COR-L47 (cell line): Measurements from ENCODE around the gene HLA-DPB1.

Source experiments
- DNase-seq: peaks from one replicate; lab custom pipeline; 2025; lab: John Stamatoyannopoulos, UW

The HLA-DPB1 gene

DNA sequence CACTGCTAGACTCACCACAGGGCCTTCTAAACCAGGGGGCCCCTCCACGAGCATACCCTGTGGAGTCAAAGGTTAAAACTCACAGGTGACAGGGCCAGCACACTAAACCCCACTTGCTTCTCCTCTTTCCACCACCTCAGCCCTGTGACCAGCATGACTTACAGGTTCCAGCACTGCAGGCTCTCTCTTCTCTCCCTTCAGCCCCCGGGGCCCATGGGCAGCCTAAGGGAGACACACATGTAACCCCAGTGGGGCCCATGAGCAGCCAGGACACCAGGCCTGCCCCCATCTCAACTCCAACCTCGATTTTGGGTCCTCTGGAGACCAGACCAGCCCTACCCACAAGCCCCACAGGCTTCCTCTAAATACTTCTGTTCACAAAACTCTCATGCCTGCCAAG is 28.0 kb downstream of the HLA-DPB1 start:
- no peak for DNase-seq

DNA sequence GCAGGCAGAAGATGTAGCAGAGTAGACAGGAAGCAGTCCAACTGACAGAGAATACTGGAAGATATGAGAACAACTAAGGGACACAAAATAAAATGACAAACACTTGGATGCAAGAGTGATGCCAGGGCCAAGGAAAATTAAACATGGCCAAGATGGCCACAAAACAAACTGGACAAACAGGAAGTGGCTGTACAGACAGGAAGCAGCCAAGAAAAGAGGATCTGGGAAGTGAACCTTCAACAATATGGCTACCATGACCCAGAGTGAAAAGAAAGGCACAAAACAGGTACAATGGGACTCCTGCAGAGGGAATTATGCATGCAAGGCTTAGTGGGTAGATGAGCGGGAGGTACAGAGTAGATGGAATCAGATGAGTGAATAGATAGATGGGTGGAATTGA is 29.1 kb downstream of the HLA-DPB1 start:
- no peak for DNase-seq

DNA sequence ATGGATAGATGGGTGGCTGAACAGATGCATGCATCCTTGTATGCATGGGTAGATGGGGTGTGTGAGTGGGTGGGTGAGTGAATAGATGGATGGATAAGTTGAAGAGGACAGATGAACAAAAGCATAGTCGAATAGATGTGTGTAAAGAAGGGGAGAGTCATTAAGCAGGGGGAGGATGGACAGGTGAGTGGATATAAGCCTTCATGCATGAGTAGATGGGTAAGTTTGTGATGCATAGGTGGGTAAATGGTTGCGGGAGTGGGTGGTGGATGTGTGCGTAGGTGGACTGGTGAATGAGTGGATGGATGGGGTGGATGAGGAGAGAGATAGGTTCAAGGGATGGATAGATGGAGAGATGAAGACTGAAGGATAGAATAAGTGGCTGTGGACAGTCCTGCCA is 29.6 kb downstream of the HLA-DPB1 start:
- DNase-seq = no peak

DNA sequence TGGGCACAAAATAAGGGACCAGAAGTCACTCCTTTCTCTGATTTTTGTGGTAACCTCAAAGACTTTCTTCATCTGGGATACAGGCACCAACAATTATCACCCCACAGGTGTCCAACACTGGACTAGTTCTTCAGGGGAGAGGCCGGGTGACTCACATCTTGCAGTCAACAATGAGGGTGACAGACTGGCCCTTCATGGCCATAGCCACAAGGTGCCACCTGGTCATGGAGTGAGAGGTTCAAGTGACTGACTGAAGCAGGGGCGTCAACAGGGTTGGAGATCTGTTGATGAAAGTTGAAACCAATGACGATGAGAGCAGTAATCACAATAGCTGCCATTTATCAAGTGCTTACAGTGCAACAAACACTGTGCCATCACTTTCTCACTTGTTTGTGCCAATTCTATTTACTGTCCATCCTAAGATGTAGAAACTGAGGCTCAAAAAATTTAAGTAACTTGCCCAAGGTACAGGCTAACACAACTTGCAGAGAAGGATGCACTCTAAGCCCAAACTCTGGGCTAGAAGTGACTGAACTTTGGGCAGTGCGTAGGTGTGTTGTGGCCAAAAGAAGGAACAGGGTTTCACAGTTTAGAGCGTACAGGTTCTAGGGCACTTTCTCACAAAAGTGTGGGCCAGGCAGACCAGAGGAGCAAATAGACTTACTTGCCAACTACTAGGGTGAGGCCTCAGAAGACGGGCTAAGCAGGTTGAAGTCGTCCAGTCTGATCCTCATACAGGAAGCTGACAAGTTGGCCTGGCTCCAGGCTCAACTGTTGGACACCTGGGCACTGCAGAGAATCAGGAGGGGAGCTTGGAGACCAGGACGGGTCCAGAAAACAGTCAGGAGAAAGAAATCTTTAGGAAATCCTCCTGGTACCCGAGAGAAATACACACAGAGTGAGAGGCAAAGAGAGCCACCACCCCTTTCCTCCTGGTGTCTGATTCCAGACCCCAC is 30.4 kb downstream of the HLA-DPB1 start:
- DNase-seq = no peak

DNA sequence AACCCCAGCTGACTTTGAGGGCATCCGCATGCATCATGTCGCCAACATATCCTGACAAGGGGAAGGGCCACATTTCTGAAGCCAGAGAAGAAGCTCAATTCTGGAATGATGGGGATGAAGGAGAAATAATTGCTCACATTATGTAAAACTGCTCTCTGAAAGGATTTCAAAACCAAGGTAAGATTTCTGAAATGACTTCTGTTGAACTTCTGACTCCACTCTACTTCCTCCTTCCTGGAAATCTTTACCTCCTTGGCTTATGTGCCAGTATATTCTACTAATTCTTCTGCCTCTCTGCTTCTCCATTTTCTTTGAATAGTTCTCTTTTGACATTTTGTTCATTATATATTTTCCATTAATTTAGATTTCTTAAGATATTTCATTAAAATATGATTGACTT is 31.9 kb downstream of the HLA-DPB1 start:
- DNase-seq = no peak

DNA sequence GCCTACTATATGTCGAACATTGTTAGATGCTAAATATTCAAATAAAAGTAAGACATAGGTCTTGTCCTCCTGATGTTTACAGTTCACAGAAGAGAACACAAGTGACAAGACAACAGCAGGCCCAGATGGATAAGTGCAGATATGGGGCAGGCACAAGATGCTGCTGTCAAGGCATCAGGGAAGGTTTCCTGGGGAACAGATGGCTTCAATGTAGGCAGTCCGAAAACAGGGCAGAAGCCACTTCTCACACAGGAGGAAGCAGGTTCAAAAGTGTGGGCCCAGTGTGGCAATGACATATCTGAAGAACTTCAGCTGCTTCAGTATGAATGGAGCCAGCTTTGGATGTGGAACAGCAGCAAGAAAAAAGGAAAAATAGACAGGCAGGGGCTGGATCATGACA is 32.5 kb downstream of the HLA-DPB1 start:
- DNase-seq = no peak

DNA sequence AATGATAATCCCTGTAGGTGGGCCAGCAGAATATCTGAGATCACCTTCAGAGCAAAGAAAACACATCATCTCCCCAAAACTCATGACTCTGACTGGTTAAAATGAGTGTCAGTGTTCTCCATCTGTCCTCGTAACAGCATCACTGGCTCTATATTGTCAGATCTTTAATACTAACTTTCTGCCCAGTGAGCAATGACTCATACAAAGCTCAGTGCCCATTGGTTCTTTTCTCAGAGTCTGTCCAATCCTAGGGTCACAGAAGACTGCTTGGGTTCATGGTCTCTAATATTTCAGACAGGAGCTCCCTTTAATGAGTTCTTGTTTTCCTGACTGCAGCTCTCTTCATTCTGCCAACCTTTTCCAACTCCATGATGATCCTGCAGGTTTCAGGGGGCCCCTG is 36.4 kb downstream of the HLA-DPB1 start:
- DNase-seq = no peak

DNA sequence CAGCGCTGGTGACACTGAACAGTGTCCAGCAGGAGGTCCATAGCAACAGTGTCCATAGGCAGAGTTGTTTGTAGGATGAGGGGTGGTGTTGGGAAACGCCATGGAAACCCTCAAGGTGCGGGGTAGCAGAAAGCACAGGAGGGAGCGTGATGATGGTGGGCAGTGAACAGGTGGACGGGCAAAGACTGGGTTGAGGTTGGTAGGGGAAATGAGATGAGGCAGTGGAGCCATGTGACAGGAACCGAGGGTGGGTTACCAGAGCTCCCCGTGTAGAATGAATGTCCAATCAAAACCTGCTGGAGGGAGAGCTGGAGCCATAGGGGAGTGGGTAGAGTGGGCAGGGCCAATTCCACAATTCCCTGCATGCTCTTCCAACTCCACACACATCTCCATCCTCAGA is 38.0 kb downstream of the HLA-DPB1 start:
- DNase-seq = no peak

DNA sequence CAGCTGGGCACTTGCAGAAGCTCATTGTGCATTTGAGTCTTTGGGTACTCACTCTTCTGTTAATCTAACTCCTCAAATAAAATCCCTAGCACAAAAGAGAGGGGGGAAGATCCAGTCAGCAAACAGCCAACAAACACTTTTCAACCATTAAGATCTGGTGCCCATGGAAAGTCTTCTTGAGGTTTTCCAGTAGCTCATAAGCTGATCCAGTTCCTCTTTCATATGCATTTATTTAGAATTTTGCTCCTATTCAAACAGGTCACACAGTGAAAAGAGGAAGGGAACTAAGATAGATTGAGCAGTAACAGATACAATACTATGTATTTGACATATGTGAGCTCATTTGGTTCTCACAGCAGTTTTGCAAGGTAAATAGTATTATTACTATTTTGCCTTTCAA is 38.6 kb downstream of the HLA-DPB1 start:
- DNase-seq = no peak

DNA sequence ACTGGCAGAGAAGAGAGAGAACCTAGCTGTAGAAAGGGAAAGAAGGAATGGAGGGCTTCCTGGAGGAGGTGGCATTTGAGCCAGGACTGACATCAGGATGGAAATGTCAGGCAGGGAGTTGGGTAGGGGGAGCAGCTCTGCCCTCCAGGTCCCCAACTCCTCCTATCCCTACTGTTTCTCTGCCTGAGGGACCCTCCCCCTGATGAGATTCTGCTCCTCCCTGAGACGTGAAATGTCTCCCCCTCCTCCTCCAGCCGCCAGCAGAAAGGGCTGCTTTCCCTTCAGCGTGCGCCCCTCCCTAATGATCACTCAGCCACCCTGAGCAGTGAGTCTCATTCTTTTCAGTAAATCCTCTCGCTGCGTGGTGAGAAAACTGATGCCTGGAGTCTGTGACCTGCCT is 40.6 kb downstream of the HLA-DPB1 start:
- no peak for DNase-seq

DNA sequence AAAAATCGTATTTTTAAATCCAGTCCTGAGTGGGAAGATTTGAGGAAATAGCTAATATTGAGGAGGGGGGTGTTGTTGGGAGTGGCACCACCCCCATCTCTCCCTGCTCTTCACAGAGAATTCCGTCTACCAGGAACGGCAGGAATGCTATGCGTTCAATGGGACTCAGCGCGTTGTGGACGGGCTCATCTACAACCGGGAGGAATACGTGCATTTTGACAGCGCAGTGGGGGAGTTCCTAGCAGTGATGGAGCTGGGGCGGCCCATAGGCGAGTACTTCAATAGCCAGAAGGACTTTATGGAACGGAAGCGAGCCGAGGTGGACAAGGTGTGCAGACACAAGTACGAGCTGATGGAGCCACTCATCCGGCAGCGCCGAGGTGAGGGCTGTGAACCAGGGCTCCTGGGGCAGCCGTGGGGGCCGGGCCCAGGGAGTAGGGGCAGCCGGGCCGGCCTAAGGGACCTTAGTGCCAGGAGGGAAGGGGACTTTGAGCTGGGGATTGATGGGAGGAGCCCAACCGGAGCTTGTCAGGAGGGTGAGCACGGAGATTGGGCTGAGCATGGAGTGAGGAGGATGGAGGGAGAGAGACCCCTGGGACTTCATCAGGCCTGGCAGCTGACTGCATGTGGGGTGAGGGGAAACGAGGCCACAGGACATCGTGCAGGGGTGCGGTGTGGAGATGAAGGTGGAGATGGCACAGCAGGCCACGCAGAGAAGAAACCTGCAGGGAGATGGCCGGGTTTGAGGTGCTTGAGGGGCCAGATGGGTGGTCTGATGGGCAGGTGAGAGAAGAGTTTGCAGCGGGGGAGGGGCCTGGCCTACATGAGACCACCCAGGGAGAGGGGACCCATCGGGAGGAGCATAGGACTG is 41.3 kb downstream of the HLA-DPB1 start:
- DNase-seq = no peak

DNA sequence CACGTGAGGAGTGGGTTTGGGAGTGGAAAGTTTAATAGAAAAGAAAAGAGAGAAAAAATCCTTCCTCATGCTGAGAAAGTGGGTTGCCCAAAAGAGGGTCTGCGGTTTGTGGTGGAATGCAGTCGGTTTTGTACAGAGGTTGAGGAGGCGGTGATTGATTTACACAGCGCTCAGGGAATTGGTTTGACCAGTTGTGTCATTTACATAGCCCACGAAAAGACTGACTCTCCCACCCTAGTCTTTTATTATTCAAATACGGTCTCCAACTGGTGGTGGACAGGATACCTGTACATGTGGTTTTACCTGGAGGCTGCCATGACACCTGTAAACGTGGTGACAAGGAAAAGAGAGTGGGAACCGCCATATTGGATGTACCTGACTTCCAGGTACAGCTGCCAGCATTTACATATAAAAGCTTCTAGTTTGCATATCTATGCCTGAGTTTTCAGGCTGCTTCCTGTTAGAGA is 42.1 kb downstream of the HLA-DPB1 start:
- DNase-seq = no peak

DNA sequence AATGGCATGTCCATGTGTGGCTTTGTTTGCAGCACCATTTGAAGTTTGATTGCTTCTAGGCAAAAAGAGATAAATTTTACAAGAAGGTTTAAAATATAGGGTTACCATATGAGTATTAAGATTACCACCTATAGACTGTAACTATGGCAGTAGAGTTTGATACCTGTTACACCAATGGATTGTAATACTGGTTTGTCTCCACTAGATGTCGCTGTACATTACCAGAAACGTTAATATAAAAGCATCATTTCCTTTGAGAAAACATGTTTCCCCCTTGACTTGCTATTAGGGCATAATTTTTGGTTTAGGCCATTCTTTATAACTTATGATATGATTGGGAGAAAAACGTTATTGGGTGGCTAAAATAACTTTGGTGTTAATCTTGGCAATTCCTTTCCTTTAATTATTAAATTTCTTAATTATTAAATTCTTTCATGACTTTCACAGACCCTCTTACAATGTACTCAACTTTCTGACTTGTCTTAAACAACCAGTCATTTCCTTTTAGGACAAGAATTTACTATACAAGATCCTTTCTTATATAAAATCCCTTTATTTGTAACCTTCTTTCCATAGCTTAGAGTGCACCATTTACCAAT is 42.8 kb downstream of the HLA-DPB1 start:
- DNase-seq = no peak

DNA sequence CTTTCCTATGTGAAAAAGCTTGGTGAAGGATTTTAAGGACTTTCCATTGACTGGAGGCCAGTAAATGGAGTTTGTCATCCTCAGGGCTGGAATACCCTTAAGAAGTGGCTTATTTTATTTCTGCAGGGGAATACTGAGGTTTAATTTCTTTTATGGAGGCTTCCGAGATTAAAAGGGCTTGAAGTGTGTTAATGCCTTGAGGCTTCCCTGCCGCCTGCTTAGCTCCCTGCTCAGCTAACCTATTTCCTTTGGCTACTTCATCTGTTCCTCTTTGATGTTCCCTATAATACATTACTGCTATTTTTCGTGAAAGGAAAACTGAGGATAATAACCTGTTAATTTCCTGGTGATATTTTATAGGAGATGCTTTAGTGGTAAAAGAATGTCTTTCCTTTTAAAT is 44.2 kb downstream of the HLA-DPB1 start:
- no peak for DNase-seq

DNA sequence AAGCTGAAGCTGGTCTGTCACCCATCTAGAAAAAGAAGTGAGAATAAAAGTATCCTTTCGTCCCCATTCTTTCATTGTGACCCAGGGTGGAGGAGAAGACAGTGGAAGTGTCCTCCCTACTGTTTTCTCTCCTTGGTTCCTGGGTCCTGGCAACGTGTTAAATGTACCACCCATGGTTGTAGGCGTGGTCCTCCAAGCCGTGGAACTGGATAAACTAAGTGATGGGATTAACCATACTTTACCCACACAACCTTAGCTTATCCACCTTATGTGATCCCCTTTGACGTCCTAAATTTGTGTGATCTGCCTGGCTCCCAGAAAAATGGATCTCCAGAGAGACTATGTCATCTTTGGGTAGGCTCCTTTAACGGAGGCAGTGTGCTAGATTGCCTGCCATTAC is 47.4 kb downstream of the HLA-DPB1 start:
- no peak for DNase-seq

DNA sequence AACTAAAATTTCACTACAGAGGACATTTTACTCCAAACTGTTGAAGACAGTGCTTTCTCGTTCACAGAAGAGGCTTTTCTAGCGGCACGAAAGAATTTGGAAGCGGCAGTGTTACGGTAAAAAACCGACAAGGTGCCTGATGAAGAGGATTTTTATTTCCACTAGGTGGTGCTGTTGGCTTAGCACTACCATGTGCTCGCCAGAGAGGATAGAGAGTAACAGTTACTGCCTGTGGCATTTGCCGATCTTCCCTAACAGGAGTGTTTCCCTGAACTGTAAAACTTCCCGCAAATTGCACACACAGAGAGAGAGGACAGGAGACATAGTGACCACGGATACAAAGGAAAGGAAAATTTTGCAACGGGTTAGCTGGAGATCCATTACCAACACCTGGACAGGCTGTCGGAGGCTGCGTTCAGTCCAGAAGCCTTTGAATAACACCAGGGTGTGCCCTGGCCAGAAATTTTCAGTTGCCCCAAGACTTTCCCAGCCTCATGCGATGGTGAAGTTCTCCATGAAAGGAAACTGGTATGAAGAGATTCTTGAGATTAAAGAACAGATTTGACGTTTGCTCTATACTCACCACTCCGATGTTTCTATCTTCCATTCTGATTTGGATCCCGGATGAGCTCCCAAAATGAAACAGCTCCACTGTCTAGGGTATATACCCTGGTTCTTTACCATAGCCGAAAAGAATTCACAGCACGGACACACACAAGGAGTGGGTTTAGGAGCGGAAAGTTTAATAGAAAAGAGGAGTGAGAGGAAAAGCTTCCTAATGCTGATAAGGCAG is 48.1 kb downstream of the HLA-DPB1 start:
- DNase-seq = peak; percentile 21

DNA sequence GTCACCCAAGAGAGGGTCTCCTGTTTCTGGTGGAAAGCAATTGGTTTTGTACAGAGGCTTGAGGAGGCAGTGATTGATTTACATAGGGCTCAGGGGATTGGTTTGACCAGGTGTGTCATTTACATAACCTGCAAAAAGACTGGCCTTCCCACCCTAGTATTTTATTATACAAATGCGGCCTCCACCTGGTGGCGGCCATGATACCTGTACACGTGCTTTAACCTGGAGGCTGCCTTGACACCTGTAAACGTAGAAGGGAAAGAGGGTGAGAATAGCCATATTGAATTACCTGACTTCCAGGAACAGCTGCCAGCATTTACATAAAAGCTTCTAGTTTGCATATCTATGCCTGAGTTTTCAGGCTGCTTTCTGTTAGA is 48.7 kb downstream of the HLA-DPB1 start:
- DNase-seq = no peak

DNA sequence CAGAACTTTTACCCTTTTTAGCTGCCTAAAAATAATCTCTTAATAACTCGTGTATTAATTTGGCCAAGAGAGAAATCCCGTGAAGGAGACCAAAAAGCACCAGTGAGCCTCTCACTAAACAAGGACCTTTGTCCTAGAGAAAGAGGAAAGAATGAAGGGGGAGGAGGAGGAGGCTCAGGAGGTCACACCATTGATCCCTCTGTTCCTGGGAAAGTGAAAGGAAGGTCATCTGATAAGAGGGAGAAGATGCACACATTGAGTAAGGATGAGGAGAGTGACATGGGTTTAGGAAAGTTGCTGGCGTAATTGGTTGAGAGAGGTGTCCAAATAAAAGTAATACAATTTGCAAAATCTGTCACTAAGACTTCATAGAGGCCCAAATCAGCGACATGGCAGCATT is 49.2 kb downstream of the HLA-DPB1 start:
- no peak for DNase-seq

DNA sequence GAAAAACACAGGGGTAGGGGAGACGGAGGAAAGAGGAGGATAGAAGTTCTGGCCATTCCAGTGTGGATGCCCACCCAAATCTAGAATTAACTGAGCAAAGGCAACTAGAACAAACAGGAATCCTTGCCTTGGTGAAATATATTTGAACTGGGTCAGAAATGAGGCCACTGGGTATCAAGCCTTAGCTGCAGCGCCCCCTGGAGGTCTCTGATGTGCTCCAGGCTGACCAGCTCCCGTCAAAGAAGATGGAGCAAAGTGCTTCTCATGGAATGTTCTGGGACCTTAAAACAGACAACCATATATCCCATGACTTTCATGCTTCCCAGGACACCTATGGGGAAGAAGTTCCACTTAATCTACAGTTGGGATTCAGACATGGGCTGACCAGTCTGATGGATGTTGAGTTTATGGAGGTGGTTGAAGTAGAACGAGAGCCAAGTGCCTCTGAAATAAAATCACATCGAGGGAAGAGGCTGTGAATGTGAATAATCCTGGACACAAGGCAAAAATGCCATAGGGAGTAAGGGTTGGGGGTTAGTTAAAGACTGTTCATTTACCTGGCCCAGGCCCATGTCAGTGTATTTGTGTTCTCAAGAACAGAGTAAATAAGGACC is 50.4 kb downstream of the HLA-DPB1 start:
- peak; percentile 25 for DNase-seq

DNA sequence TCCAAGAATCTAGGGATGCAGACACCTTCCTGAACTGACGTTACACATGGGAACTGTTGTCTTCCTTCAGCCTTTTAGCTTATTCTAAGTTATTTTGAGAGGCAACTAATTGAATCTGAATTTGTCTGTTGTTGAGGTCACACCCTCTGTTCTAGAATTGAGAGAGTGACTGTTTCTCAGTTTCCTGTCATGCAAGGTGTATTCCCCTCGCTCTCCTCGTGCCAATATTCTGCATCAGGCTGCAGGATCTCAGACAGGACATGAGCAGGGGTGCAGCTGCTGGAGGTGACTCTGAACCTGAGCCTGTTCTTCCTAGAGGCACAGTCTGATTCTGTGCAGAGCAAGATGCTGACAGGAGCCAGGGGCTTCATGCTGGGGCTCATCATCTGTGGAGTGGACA is 52.5 kb downstream of the HLA-DPB1 start:
- DNase-seq = no peak

DNA sequence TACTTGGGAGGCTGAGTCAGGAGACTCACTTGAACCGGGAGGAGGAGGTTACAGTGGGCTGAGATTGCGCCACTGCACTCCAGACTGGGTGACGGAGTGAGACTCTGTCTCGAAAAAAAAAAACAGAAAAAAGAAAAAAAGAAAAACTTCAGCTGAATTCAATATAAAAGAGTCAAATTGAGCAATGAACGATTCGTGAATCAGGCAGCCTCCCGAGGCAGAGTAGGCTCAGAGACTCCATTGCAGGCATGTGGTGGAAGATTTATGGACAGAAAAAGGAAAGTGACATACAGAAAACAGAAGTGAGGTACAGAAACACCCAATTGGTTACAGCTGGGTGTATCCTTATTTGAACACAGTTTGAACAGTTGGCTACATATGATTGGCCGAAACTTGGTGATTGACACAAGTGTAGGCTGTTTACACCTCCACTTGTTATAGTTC is 56.3 kb downstream of the HLA-DPB1 start:
- DNase-seq = no peak
